NCI-H748 treated with DMSO at 0.1 percent for 48 hours (cell line): ENCODE results near the gene AIG1.
"Not testable (repeated sequence)": the region's sequence is repeated elsewhere in the genome, so short reads cannot be mapped to it uniquely, and the experiment has no call there.

Experiments
- DNase-seq: peaks from one replicate; lab custom pipeline; 2025; lab: John Stamatoyannopoulos, UW

The AIG1 gene

GRCh38 chr6:143331362-143331761, 270.7 kb downstream of the AIG1 start:
- no peak for DNase-seq

GRCh38 chr6:143332153-143332845, 271.6 kb downstream of the AIG1 start:
- DNase-seq: no peak

- no peak for DNase-seq
These were observed 272.4 kb downstream of the AIG1 start for GRCh38 chr6:143333081-143333480.

- no peak for DNase-seq
These were observed 273.2 kb downstream of the AIG1 start for GRCh38 chr6:143333749-143334520.

- no peak for DNase-seq
These were observed 275.2 kb downstream of the AIG1 start for GRCh38 chr6:143335865-143336264.

- no peak for DNase-seq
These were observed 275.9 kb downstream of the AIG1 start for GRCh38 chr6:143336446-143337152.

- DNase-seq: peak; percentile 10
These were observed 276.7 kb downstream of the AIG1 start for GRCh38 chr6:143337201-143337949.

GRCh38 chr6:143339223-143339622, 278.5 kb downstream of the AIG1 start:
- DNase-seq: no peak

GRCh38 chr6:143345477-143345876, 284.8 kb downstream of the AIG1 start:
- not testable (repeated sequence) for DNase-seq

- DNase-seq: no peak
These were observed 285.3 kb downstream of the AIG1 start for GRCh38 chr6:143346004-143346403.

- no peak for DNase-seq
These were observed 287.8 kb downstream of the AIG1 start for GRCh38 chr6:143348531-143348930.

GRCh38 chr6:143349530-143349929, 288.8 kb downstream of the AIG1 start:
- DNase-seq: no peak

- DNase-seq: no peak
These were observed 295.6 kb downstream of the AIG1 start for GRCh38 chr6:143356101-143356880.

- no peak for DNase-seq
These were observed 296.5 kb downstream of the AIG1 start for GRCh38 chr6:143357152-143357551.

GRCh38 chr6:143357561-143358255, 297.0 kb downstream of the AIG1 start:
- no peak for DNase-seq

- no peak for DNase-seq
These were observed 301.0 kb downstream of the AIG1 start for GRCh38 chr6:143361536-143362191.

GRCh38 chr6:143362192-143362558, 301.5 kb downstream of the AIG1 start:
- DNase-seq: no peak

- no peak for DNase-seq
These were observed 302.6 kb downstream of the AIG1 start for GRCh38 chr6:143363299-143363698.

GRCh38 chr6:143368426-143368825, 307.7 kb downstream of the AIG1 start:
- no peak for DNase-seq

- no peak for DNase-seq
These were observed 309.3 kb downstream of the AIG1 start for GRCh38 chr6:143369971-143370370.
